GM19455 (cell line): ENCODE data around the gene LYSMD4.

Experiments used
- ATAC-seq: cut with Tn5 transposase; IDR thresholded peaks from one replicate; pipeline ENCODE4 v1.9.1; 2021; ENCODE audit not compliant: unreplicated experiment

The LYSMD4 gene

GRCh38 chr15:99731336-99732123 lies 1.7 kb downstream of the LYSMD4 start:
- no peak for ATAC-seq

GRCh38 chr15:99729920-99730319 lies 3.3 kb downstream of the LYSMD4 start:
- ATAC-seq: no peak

GRCh38 chr15:99729327-99729726 lies 3.9 kb downstream of the LYSMD4 start:
- no peak for ATAC-seq

- no peak for ATAC-seq
Observed at GRCh38 chr15:99728916-99729315, 4.3 kb downstream of the LYSMD4 start.

- ATAC-seq: no peak
Observed at GRCh38 chr15:99727733-99728132, 5.5 kb downstream of the LYSMD4 start.

GRCh38 chr15:99727330-99727729 lies 5.9 kb downstream of the LYSMD4 start:
- ATAC-seq: no peak

GRCh38 chr15:99726333-99726732 lies 6.9 kb downstream of the LYSMD4 start:
- no peak for ATAC-seq

GRCh38 chr15:99722406-99722805 lies 10.8 kb downstream of the LYSMD4 start:
- ATAC-seq: no peak

GRCh38 chr15:99721896-99722295 lies 11.3 kb downstream of the LYSMD4 start:
- no peak for ATAC-seq

GRCh38 chr15:99721104-99721778 lies 12.0 kb downstream of the LYSMD4 start:
- no peak for ATAC-seq

- ATAC-seq: no peak
Observed at GRCh38 chr15:99720533-99720932, 12.7 kb downstream of the LYSMD4 start.

GRCh38 chr15:99719096-99719541 lies 14.1 kb downstream of the LYSMD4 start:
- ATAC-seq: peak; percentile 92

GRCh38 chr15:99718421-99718820 lies 14.8 kb downstream of the LYSMD4 start:
- no peak for ATAC-seq

- no peak for ATAC-seq
Observed at GRCh38 chr15:99717161-99718009, 15.9 kb downstream of the LYSMD4 start.

GRCh38 chr15:99716540-99717095 lies 16.6 kb downstream of the LYSMD4 start:
- ATAC-seq: no peak

GRCh38 chr15:99712415-99712814 lies 20.8 kb downstream of the LYSMD4 start:
- no peak for ATAC-seq

GRCh38 chr15:99711625-99712024 lies 21.6 kb downstream of the LYSMD4 start:
- ATAC-seq: no peak

- no peak for ATAC-seq
Observed at GRCh38 chr15:99709243-99709986, 23.8 kb downstream of the LYSMD4 start.

GRCh38 chr15:99708563-99708962 lies 24.7 kb downstream of the LYSMD4 start:
- ATAC-seq: no peak

GRCh38 chr15:99707473-99708270 lies 25.6 kb downstream of the LYSMD4 start:
- no peak for ATAC-seq
